Pancreas (tissue), 10 donors: ENCODE data around the gene SPATA7. TPM values are rescaled to one million over a fixed set of nuclear protein-coding genes. Genes with fewer than 3 reads are reported as not detected.

ENCODE experiments used
- ATAC-seq, 4 donors: fragments of 200-7000 bp; cut with Tn5 transposase; one replicate each; pipeline versions ENCODE4 v1.8.0 to v1.9.1; 2020; ENCODE audit warnings: mild to moderate bottlenecking in 4 of 4, moderate library complexity in 4 of 4
- DNase-seq, 6 donors: peaks; one replicate each; pipeline ENCODE4 v3.0.0-alpha.2; 2020
- FAIRE-seq: peaks from 2 replicates; lab custom pipeline; 2012; peaks lifted over from hg19 to GRCh38; lab: Jason Lieb, UNC
- H3K27ac ChIP-seq, 4 donors: fragments of 200-600 bp; sonication (generic); 1 replicate in 3 of 4; 2 replicates in 1 of 4; pipeline versions ENCODE4 v1.5.0 to v1.8.0; 2020
- H3K27me3 ChIP-seq, 4 donors: fragments of 200-600 bp; one replicate each; pipeline ENCODE4 v1.8.0; 2021
- H3K36me3 ChIP-seq, 3 donors: fragments of 200-600 bp; sonication (generic) in 1 of 3; one replicate each; pipeline versions ENCODE4 v1.5.0 to v1.8.0; 2020 to 2021
- H3K4me1 ChIP-seq, 3 donors: fragments of 200-600 bp; one replicate each; pipeline ENCODE4 v1.8.0; 2021
- H3K4me3 ChIP-seq, 4 donors: fragments of 200-600 bp; sonication (generic) in 2 of 4; one replicate each; pipeline versions ENCODE4 v1.5.0 to v1.8.0; 2020 to 2021
- H3K9me3 ChIP-seq, 4 donors: fragments of 200-600 bp; one replicate each; pipeline ENCODE4 v1.8.0; 2021
- CTCF ChIP-seq, 4 donors: fragments of 200-600 bp; sonication (generic) in 3 of 4; IDR thresholded peaks; one replicate each; pipeline versions ENCODE4 v1.5.0 to v1.8.0; 2021; ENCODE audit warnings: antibody characterized with exemption in 4 of 4
- WGBS, 2 donors: extraction: QIAGEN DNeasy Blood & Tissue Kit; methylation state at CpG; one replicate each; pipeline ENCODE4 v1.1.7; 2013; 5-methylcytosine and 5-hydroxymethylcytosine counted together
- intact Hi-C, 3 donors: fragments of 100-400 bp; cut with DNase I; formaldehyde crosslinking; loops; one replicate each; pipeline versions ENCODE4 v1.11.1 to v1.14.2; 2022
- polyA plus RNA-seq, 2 donors: library from polyadenylated mRNA; stranded (reverse); fragments of 200-250 nt; gene quantifications; one replicate each; pipeline ENCODE4 v1.2.3, GENCODE V29; 2013
- total RNA-seq, 6 donors: library from RNA; stranded (reverse); fragmentation: NEBNext Ultra II Directional in 4 of 6; extraction: Animal tissue kit (Norgen Biotek cat#: 25700) in 4 of 6; gene quantifications; one replicate each; pipeline versions ENCODE4 v1.2.1 to v1.2.4, GENCODE V29; 2021 to 2023
- donor health status: healthy with polysubstance abuse.
- donor health status: DM: no; HTN: no; CAD: no; lungs with moderate emphysema.
- donor health status: DM: no; HTN: no; CAD: no.
- donor health status: control.
- donor health status: control.
- donor health status: Bipolar disorder and iron deficiency.
- donor health status: DM: yes; HTN: yes; CAD: no.
- donor health status: DM: no; HTN: no; CAD: no.
- donor health status: DM: no; HTN: no; CAD: no.
- donor health status: DM: yes; HTN: yes; CAD: no.

Gene SPATA7
- total and polyA plus RNA-seq, 8 donors: 5.4 to 16.8 (median 8.0) TPM

- Histone ChIP-seq H3K4me1 (peaks cover 0 to 9% (median 2%) of the 10 kb centered on the region in 3 donors), H3K9me3 (no peaks in the 10 kb centered on the region), H3K27ac (no peak overlapping the region), H3K27me3 (no peaks in the 10 kb centered on the region), H3K36me3 (no peaks in the 10 kb centered on the region), H3K4me3 (no peak overlapping the region)
- FAIRE-seq: no peak
- no peak for TF ChIP-seq CTCF (IDR thresholded peaks at IDR 0.05)
- DNase-seq: no peak
- no peak for ATAC-seq
- intact Hi-C loops: no loop called here
Measured at GRCh38 chr14:88417594-88417993, 32.1 kb downstream of the SPATA7 start.

DNA sequence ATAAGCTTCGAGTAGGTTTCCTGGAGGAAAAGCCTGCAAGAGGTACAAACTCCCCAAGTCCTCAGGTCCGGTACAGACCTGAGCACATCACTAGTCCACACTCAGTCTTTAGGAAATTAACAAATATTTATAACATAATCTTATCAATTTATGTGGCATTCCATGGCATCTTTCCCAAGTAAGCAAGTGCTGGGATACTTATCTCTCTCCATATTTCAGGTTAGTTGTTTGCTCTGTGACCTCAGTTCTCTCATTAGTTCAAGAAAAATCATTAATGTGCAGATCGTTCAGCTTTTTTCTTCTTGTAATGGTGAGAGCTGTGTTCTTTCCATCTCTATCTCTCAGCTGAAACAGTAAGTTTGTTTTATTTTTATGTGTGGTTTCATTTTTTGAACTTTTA, 34.7 kb downstream of the SPATA7 start:
- intact Hi-C loops: no loop called here
- no peak for TF ChIP-seq CTCF (IDR thresholded peaks at IDR 0.05)
- H3K4me1 ChIP-seq: peaks cover 0 to 9% (median 2%) of the 10 kb centered on the region in 3 donors
- H3K4me3 ChIP-seq: no peak overlapping the region
- H3K27ac ChIP-seq: no peak overlapping the region
- no peaks in the 10 kb centered on the region for H3K36me3 ChIP-seq
- no peaks in the 10 kb centered on the region for H3K27me3 ChIP-seq
- H3K9me3 ChIP-seq: no peaks in the 10 kb centered on the region
- 25 to 26% methylated on average over 3 of the region's 3 CpGs for WGBS, 2 donors
- no peak for FAIRE-seq
- peak in 3 of 4 donors; percentile 35 to 84 (median 83) for ATAC-seq
- DNase-seq: no peak

GRCh38 chr14:88421286-88421685, 35.8 kb downstream of the SPATA7 start:
- ATAC-seq: no peak
- FAIRE-seq: no peak
- WGBS, 2 donors: 91 to 97% methylated on average over 4 of the region's 4 CpGs
- Histone ChIP-seq H3K36me3 (no peaks in the 10 kb centered on the region), H3K27ac (no peak overlapping the region), H3K4me3 (no peak overlapping the region), H3K27me3 (no peaks in the 10 kb centered on the region), H3K9me3 (no peaks in the 10 kb centered on the region), H3K4me1 (peaks cover 0 to 9% (median 2%) of the 10 kb centered on the region in 3 donors)
- intact Hi-C loops: no loop called here
- TF ChIP-seq CTCF (IDR thresholded peaks at IDR 0.05): no peak
- DNase-seq: no peak

GRCh38 chr14:88422047-88422446, 36.6 kb downstream of the SPATA7 start:
- no peak for DNase-seq
- ATAC-seq: no peak
- Histone ChIP-seq H3K27me3 (no peaks in the 10 kb centered on the region), H3K4me1 (peaks cover 0 to 9% (median 2%) of the 10 kb centered on the region in 3 donors), H3K36me3 (no peaks in the 10 kb centered on the region), H3K27ac (no peak overlapping the region), H3K9me3 (no peaks in the 10 kb centered on the region), H3K4me3 (no peak overlapping the region)
- FAIRE-seq: no peak
- TF ChIP-seq CTCF (IDR thresholded peaks at IDR 0.05): no peak
- intact Hi-C loops: no loop called here

GRCh38 chr14:88422919-88423650, 37.6 kb downstream of the SPATA7 start:
- no peak for FAIRE-seq
- peaks cover 0 to 9% (median 2%) of the 10 kb centered on the region in 3 donors for H3K4me1 ChIP-seq

More at GRCh38 chr14:88422919-88423650, 37.6 kb downstream of the SPATA7 start:
- 82 to 94% methylated on average over 3 of the region's 3 CpGs for WGBS, 2 donors
- H3K9me3 ChIP-seq: no peaks in the 10 kb centered on the region
- H3K27ac ChIP-seq: no peak overlapping the region
- intact Hi-C loops: no loop called here
- no peaks in the 10 kb centered on the region for H3K27me3 ChIP-seq
- no peak overlapping the region for H3K4me3 ChIP-seq
- no peak for TF ChIP-seq CTCF (IDR thresholded peaks at IDR 0.05)
- no peak for DNase-seq
- no peaks in the 10 kb centered on the region for H3K36me3 ChIP-seq
- no peak for ATAC-seq
